Measurements from ENCODE around the gene LHX5. TPM values are rescaled to one million over a fixed set of nuclear protein-coding genes. Genes with fewer than 3 reads are reported as not detected.

Gene LHX5
- total RNA-seq, 3 donors from 2014 or later, result not detected

DNA sequence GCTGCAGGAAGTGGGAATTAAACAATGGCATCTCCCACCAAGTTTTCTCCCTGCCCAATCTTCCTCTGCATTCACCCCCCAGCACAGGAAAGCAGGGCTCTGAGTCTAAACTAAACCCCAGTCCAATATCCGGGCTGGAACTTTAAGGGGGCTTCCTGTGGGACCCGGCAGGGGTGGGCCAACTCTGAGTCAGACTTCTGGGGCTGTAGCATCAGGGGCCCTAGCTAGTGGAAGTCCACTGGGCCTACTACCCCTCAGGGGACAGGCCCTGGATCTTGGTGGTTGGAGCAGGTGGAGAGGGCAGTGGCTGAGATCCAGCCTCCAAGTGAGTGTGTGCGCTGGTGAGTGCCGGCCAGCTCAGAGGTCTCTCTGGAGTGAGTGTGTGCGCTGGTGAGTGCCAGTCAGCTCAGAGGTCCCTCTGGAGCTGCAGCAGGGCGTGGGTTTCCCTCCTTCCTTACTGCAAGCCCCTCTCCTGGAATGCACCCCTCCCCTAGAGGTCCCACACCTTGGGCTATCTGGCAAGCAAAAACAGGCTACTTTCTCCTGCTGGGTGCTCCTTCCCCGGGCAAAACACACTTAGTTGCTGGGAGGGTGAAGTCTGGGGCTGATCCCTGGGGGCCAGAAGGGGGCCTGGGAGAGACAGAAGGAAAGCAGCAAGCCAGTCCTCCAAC lies 5.6 kb upstream of the LHX5 start:
- DNase-seq, result no peak
- ATAC-seq, result no peak
- TF ChIP-seq, protein P1, sequence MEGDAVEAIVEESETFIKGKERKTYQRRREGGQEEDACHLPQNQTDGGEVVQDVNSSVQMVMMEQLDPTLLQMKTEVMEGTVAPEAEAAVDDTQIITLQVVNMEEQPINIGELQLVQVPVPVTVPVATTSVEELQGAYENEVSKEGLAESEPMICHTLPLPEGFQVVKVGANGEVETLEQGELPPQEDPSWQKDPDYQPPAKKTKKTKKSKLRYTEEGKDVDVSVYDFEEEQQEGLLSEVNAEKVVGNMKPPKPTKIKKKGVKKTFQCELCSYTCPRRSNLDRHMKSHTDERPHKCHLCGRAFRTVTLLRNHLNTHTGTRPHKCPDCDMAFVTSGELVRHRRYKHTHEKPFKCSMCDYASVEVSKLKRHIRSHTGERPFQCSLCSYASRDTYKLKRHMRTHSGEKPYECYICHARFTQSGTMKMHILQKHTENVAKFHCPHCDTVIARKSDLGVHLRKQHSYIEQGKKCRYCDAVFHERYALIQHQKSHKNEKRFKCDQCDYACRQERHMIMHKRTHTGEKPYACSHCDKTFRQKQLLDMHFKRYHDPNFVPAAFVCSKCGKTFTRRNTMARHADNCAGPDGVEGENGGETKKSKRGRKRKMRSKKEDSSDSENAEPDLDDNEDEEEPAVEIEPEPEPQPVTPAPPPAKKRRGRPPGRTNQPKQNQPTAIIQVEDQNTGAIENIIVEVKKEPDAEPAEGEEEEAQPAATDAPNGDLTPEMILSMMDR (IDR thresholded peaks at IDR 0.05), result no peak
- Histone ChIP-seq H3K4me3 (no peak overlapping the region), H3K4me1 (ENCODE audit: low read depth) (no peaks in the 10 kb centered on the region), H3K9me3 (no peaks in the 10 kb centered on the region), H3K36me3 (ENCODE audit: low read depth) (no peaks in the 10 kb centered on the region)
- intact Hi-C loops (cut with DNase I, micrococcal nuclease), result no loop called here

DNA sequence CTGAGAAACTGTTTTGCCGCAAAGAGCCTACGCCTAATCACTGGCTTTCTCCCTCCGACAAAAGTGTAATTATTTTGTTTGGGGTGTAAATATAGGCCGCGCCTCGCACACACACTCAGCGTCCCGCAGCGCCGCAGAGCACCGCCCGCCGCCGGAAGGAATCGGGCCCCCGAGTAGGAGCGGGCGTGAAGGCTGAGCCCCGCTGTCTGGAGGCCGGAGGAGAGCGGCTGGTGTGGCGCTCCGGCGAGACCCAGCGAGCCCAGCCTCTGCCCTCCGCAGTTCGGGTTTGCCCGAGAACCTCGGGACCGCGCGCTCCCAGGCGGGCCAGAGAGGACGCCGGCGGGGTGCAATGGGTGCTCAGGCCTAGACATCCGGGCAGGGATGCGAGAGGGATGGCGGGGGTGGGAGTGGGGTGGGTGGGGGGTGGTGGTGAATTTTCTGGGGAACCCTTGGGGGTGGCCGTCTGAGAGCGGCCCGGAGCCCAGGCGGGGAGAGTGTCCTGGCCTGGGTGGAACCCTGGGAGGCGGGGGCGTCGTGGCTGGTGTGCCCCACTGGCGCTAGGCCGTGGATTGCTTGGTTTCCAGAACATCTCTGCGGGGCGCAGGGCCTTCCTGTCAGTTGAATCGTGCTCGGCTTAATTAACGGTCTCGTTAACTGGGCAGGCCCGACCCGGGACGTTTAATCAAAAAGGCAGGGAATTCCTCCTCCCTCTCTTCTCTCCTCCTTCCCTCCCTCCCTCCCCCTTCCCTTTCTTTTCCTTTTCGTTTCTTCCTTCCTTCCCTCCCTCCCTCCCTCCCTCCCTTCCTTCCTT lies 4.7 kb upstream of the LHX5 start:
- Histone ChIP-seq H3K9me3 (no peaks in the 10 kb centered on the region), H3K36me3 (ENCODE audit: low read depth) (no peaks in the 10 kb centered on the region), H3K4me3 (no peak overlapping the region), H3K4me1 (ENCODE audit: low read depth) (no peaks in the 10 kb centered on the region)
- TF ChIP-seq, protein P1 (IDR thresholded peaks at IDR 0.05), result no peak
- intact Hi-C loops (cut with DNase I, micrococcal nuclease), result no loop called here
- DNase-seq (no peak), ATAC-seq (no peak)

DNA sequence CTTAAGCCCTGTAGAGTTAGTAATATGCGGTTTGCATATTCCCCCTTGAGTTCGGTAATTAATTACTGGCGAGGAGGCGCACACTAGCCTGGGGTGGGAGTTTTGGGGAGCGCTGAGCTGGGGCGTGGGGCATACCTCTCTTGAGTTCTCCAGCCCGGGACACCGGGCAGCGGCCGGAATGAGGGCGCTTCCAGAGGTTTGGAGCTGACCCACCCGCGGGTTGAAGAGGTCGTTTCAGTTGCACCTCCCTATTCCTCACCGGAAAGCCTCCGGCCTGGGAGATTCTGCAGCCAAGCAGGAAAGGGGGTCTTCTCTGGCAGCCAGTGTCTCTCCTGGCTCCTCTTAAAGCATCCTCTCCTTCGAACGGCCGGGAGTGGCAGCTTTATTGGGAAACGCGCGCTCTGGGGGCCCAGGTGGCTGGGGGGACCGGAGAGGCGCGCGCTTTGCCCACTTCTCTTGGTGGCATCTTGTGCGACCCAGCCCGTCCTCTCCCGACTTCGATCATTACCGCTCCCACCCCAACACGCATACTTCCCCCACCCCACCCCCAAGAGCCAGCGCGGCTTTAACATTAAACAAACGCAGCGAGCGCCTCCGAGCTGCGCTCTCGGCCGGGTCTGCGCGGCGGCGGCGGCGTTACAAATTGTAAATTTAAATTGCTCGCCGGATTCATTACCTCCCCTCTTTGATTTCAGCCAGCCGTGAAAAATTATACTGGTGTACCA lies 3.9 kb upstream of the LHX5 start:
- Histone ChIP-seq H3K4me3 (no peak overlapping the region), H3K4me1 (ENCODE audit: low read depth) (no peaks in the 10 kb centered on the region), H3K36me3 (ENCODE audit: low read depth) (no peaks in the 10 kb centered on the region), H3K9me3 (no peaks in the 10 kb centered on the region)
- intact Hi-C loops (cut with DNase I, micrococcal nuclease), result no loop called here
- TF ChIP-seq, protein P1 (IDR thresholded peaks at IDR 0.05), result no peak
- ATAC-seq (no peak), DNase-seq (no peak)

DNA sequence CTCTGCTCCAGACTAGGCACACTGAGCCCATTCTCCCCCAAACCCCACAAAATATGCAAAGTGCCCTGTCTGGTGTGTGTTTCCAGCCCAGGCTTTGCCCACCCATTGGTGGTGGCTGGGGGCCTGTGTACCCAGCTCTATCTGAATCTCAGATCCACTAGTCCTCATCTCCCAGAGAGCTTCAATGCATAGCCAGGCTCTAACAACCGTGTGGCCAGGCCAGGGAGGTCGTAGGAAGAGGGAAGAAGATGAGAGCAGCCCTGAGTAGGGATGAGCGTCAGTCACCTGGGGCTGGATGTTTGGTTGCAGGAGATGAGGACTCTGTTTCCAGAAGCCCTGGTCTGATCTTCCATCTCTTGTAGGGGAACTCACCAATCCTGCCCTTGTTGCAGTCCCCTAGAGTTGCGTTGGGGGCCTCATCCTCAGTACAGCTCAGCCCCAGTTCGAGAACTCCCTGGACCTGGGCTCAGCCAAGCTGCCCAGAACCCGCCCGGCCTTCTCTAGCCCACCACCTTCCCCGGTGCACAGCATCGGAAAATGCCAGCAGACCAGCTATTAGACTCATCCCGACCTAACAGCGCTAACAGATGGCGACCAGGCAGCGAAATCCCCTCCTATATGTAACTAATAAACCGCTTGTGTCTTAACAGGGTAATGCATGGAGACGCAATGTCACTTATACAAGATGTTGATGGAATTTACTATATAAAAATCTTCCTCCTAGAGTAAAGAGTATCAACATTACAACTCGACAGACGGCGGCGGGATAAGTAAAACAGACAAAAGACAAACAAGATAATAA lies 3.2 kb upstream of the LHX5 start:
- H3K4me3 ChIP-seq, result no peak overlapping the region

DNA sequence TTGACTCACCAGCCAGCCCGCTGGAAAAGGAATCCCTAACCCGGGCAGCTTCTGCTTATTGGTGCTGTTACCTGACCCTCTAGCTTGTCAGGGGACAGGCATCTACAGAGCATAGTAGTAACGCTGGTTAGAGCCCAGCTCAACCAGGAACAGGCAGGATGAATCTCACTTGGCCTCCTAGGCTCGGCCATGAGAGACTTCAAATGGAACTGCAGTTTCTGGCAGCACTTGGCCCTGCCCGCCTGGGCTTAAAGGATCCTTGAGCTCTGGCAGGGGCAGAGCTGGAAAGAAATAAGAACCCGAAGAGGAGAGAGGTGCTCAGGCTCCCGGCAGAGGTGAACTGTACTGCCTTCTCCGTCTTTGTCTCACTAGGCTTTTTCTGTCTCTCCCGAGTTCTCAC lies 2.3 kb upstream of the LHX5 start:
- TF ChIP-seq, protein P1 (IDR thresholded peaks at IDR 0.05), result no peak
- ATAC-seq (no peak), DNase-seq (no peak)
- intact Hi-C loops (cut with DNase I, micrococcal nuclease), result no loop called here
- Histone ChIP-seq H3K36me3 (ENCODE audit: low read depth) (no peaks in the 10 kb centered on the region), H3K4me3 (no peak overlapping the region), H3K9me3 (no peaks in the 10 kb centered on the region), H3K4me1 (ENCODE audit: low read depth) (no peaks in the 10 kb centered on the region)

More for the DNA sequence above, 3.2 kb upstream of the LHX5 start:
- Histone ChIP-seq H3K4me1 (ENCODE audit: low read depth) (no peaks in the 10 kb centered on the region), H3K36me3 (ENCODE audit: low read depth) (no peaks in the 10 kb centered on the region), H3K9me3 (no peaks in the 10 kb centered on the region)
- DNase-seq (no peak), ATAC-seq (no peak)
- TF ChIP-seq, protein P1 (IDR thresholded peaks at IDR 0.05), result no peak
- intact Hi-C loops (cut with DNase I, micrococcal nuclease), result no loop called here
